HUES6 (cell line): ENCODE data around the gene CHST14.

ENCODE experiments used
- H3K27ac ChIP-seq: 2 replicates; pipeline ENCODE4 v1.7.0; 2013; ENCODE audit warnings: low read depth, mild to moderate bottlenecking, low read length, inconsistent platforms
- H3K27me3 ChIP-seq: 2 replicates; pipeline ENCODE4 v1.6.1; 2013; ENCODE audit warnings: low read length; ENCODE audit not compliant: control insufficient read depth, insufficient read depth
- H3K36me3 ChIP-seq: 2 replicates; pipeline ENCODE4 v1.6.1; 2013; ENCODE audit warnings: low read length; ENCODE audit not compliant: control insufficient read depth, insufficient read depth
- H3K4me1 ChIP-seq: 2 replicates; pipeline ENCODE4 v1.6.1; 2013; ENCODE audit warnings: low read length; ENCODE audit not compliant: control insufficient read depth, insufficient read depth
- H3K4me3 ChIP-seq: 2 replicates; pipeline ENCODE4 v1.5.1; 2013; ENCODE audit warnings: low read depth, low read length
- H3K9ac ChIP-seq: one replicate; pipeline ENCODE4 v1.6.1; 2013; ENCODE audit warnings: mild to moderate bottlenecking, low read length
- H3K9me3 ChIP-seq: 2 replicates; pipeline ENCODE4 v1.6.1; 2013; ENCODE audit warnings: low read depth, low read length; ENCODE audit not compliant: control insufficient read depth, insufficient read depth

The CHST14 gene

GRCh38 chr15:40441565-40442531 lies 28.9 kb upstream of the CHST14 start:
- H3K9me3 ChIP-seq = no peaks in the 10 kb centered on the region
- peak overlapping the region; percentile 65 for H3K9ac ChIP-seq
- no peak overlapping the region for H3K27ac ChIP-seq
- H3K4me3 ChIP-seq = peak overlapping the region; percentile 72
- H3K36me3 ChIP-seq = no peaks in the 10 kb centered on the region
- H3K27me3 ChIP-seq = peaks cover 15% of the 10 kb centered on the region; the same call in 1 of the 2 replicates
- peaks cover 65% of the 10 kb centered on the region for H3K4me1 ChIP-seq

- no peak overlapping the region for H3K27ac ChIP-seq
- no peaks in the 10 kb centered on the region for H3K9me3 ChIP-seq
- no peak overlapping the region for H3K9ac ChIP-seq
These were observed 27.5 kb upstream of the CHST14 start for GRCh38 chr15:40443255-40443654.

GRCh38 chr15:40443846-40444245 lies 26.9 kb upstream of the CHST14 start:
- no peak overlapping the region for H3K27ac ChIP-seq

More at GRCh38 chr15:40443255-40443654, 27.5 kb upstream of the CHST14 start:
- Histone ChIP-seq H3K4me3 (peak overlapping the region; percentile 72), H3K36me3 (no peaks in the 10 kb centered on the region), H3K4me1 (peaks cover 55% of the 10 kb centered on the region), H3K27me3 (peaks cover 6% of the 10 kb centered on the region; the same call in 1 of the 2 replicates)

GRCh38 chr15:40444736-40445135 lies 26.0 kb upstream of the CHST14 start:
- H3K36me3 ChIP-seq = no peaks in the 10 kb centered on the region
- H3K27ac ChIP-seq = no peak overlapping the region
- no peaks in the 10 kb centered on the region for H3K9me3 ChIP-seq
- H3K27me3 ChIP-seq = no peaks in the 10 kb centered on the region
- H3K9ac ChIP-seq = no peak overlapping the region
- peaks cover 47% of the 10 kb centered on the region for H3K4me1 ChIP-seq
- no peak overlapping the region for H3K4me3 ChIP-seq

More at GRCh38 chr15:40443846-40444245, 26.9 kb upstream of the CHST14 start:
- H3K36me3 ChIP-seq = no peaks in the 10 kb centered on the region
- H3K4me1 ChIP-seq = peaks cover 49% of the 10 kb centered on the region
- H3K4me3 ChIP-seq = peak overlapping the region; percentile 72
- H3K27me3 ChIP-seq = peaks cover under 1% of the 10 kb centered on the region; the same call in 1 of the 2 replicates
- H3K9ac ChIP-seq = no peak overlapping the region
- H3K9me3 ChIP-seq = no peaks in the 10 kb centered on the region

GRCh38 chr15:40445421-40445922 lies 25.3 kb upstream of the CHST14 start:
- H3K36me3 ChIP-seq = no peaks in the 10 kb centered on the region
- H3K27ac ChIP-seq = 0 out of 2 replicates have a peak overlapping the region, but pooled peaks have one; percentile 3
- no peaks in the 10 kb centered on the region for H3K9me3 ChIP-seq
- H3K4me3 ChIP-seq = no peak overlapping the region
- peak overlapping the region; percentile 22 for H3K9ac ChIP-seq
- H3K27me3 ChIP-seq = no peaks in the 10 kb centered on the region
- peaks cover 55% of the 10 kb centered on the region for H3K4me1 ChIP-seq

- H3K4me1 ChIP-seq = peaks cover 59% of the 10 kb centered on the region
- peak overlapping the region; percentile 22 for H3K9ac ChIP-seq
- H3K9me3 ChIP-seq = no peaks in the 10 kb centered on the region
- no peak overlapping the region for H3K4me3 ChIP-seq
- no peaks in the 10 kb centered on the region for H3K27me3 ChIP-seq
- no peaks in the 10 kb centered on the region for H3K36me3 ChIP-seq
- H3K27ac ChIP-seq = 0 out of 2 replicates have a peak overlapping the region, but pooled peaks have one; percentile 3
These were observed 24.6 kb upstream of the CHST14 start for GRCh38 chr15:40446144-40446543.

GRCh38 chr15:40448354-40448753 lies 22.4 kb upstream of the CHST14 start:
- Histone ChIP-seq H3K27ac (no peak overlapping the region), H3K4me3 (no peak overlapping the region), H3K27me3 (no peaks in the 10 kb centered on the region), H3K36me3 (no peaks in the 10 kb centered on the region), H3K9ac (no peak overlapping the region), H3K9me3 (no peaks in the 10 kb centered on the region), H3K4me1 (peaks cover 71% of the 10 kb centered on the region)

- H3K27me3 ChIP-seq = no peaks in the 10 kb centered on the region
- H3K9me3 ChIP-seq = no peaks in the 10 kb centered on the region
- H3K4me1 ChIP-seq = peaks cover 69% of the 10 kb centered on the region
- no peak overlapping the region for H3K4me3 ChIP-seq
- H3K9ac ChIP-seq = no peak overlapping the region
- no peaks in the 10 kb centered on the region for H3K36me3 ChIP-seq
- no peak overlapping the region for H3K27ac ChIP-seq
These were observed 21.5 kb upstream of the CHST14 start for GRCh38 chr15:40449275-40449674.

- H3K27me3 ChIP-seq = no peaks in the 10 kb centered on the region
- H3K9me3 ChIP-seq = no peaks in the 10 kb centered on the region
- H3K4me1 ChIP-seq = peaks cover 69% of the 10 kb centered on the region
- no peaks in the 10 kb centered on the region for H3K36me3 ChIP-seq
- H3K9ac ChIP-seq = no peak overlapping the region
- no peak overlapping the region for H3K27ac ChIP-seq
- no peak overlapping the region for H3K4me3 ChIP-seq
These were observed 20.7 kb upstream of the CHST14 start for GRCh38 chr15:40450047-40450446.

GRCh38 chr15:40451527-40452158 lies 19.1 kb upstream of the CHST14 start:
- Histone ChIP-seq H3K36me3 (no peaks in the 10 kb centered on the region), H3K27me3 (no peaks in the 10 kb centered on the region), H3K4me1 (peaks cover 68% of the 10 kb centered on the region), H3K4me3 (no peak overlapping the region), H3K9me3 (no peaks in the 10 kb centered on the region), H3K27ac (no peak overlapping the region), H3K9ac (no peak overlapping the region)
